ENCODE results near the gene KYNU. TPM values are rescaled to one million over a fixed set of nuclear protein-coding genes. Genes with fewer than 3 reads are reported as not detected.
A peak's percentile ranks its signal among the peaks of the same experiment; 100 is the strongest.

KYNU gene
- total and polyA plus RNA-seq, 2 of the 13 experiments (the other 11 are each of a cell fraction or from before 2014, with no cell fraction given), result 21.9 to 68.6 TPM

GRCh38 chr2:142857256-142858164 lies 20.0 kb upstream of the KYNU start (continued):
- no peak for TF ChIP-seq GLI4 (CRISPR knock-in tag; IDR thresholded peaks at IDR 0.05; ENCODE audit: borderline replicate concordance)
- TF ChIP-seq ZNF562 (CRISPR knock-in tag; IDR thresholded peaks at IDR 0.05; ENCODE audit: borderline replicate concordance), result no peak
- TF ChIP-seq ARID2 (CRISPR knock-in tag; IDR thresholded peaks at IDR 0.05; ENCODE audit: borderline replicate concordance), result no peak
- no peak for TF ChIP-seq FOXP1 (IDR thresholded peaks at IDR 0.05)
- TF ChIP-seq FOXP1 (CRISPR knock-in tag; IDR thresholded peaks at IDR 0.05), result peak; percentile 27; the same call in 1 of the 2 replicates
- TF ChIP-seq ZNF253 (CRISPR knock-in tag; IDR thresholded peaks at IDR 0.05; ENCODE audit: borderline replicate concordance), result no peak
- TF ChIP-seq NKX3-1 (CRISPR knock-in tag; IDR thresholded peaks at IDR 0.05), result no peak
- peak in 1 of 2 experiments; percentile 62; a peak in 1 of 4 replicates for TF ChIP-seq EP300 (IDR thresholded peaks at IDR 0.05; ENCODE audit: low read depth in 2 of 2, low read length in 2 of 2)
- TF ChIP-seq EP300 (CRISPR knock-in tag; IDR thresholded peaks at IDR 0.05; ENCODE audit: borderline replicate concordance), result no peak
- TF ChIP-seq ZNF564 (CRISPR knock-in tag; IDR thresholded peaks at IDR 0.05), result no peak
- TF ChIP-seq ZNF567 (CRISPR knock-in tag; IDR thresholded peaks at IDR 0.05; ENCODE audit: borderline replicate concordance), result no peak
- TF ChIP-seq ZNF335 (CRISPR knock-in tag; IDR thresholded peaks at IDR 0.05), result no peak
- no peak for TF ChIP-seq ZNF577 (CRISPR knock-in tag; IDR thresholded peaks at IDR 0.05; ENCODE audit: borderline replicate concordance, low read depth)
- no peak for TF ChIP-seq DPF2 (CRISPR knock-in tag; IDR thresholded peaks at IDR 0.05; ENCODE audit: borderline replicate concordance, low read depth)
- TF ChIP-seq AGO2 (optimal IDR thresholded peaks at IDR 0.05; ENCODE audit: low read depth, low read length), result no peak
- no peak for TF ChIP-seq ZNF83 (CRISPR knock-in tag; IDR thresholded peaks at IDR 0.05; ENCODE audit: borderline replicate concordance)
- TF ChIP-seq TBL1XR1 (IDR thresholded peaks at IDR 0.05; ENCODE audit: borderline replicate concordance, low read length, partially characterized antibody), result peak; percentile 22
- TF ChIP-seq FOXM1 (CRISPR knock-in tag; IDR thresholded peaks at IDR 0.05), result no peak
- 0 out of 2 replicates have a peak, but pooled peaks have one; percentile 9 for TF ChIP-seq CEBPG (CRISPR knock-in tag; IDR thresholded peaks at IDR 0.05)
- no peak for TF ChIP-seq ERF (CRISPR knock-in tag; IDR thresholded peaks at IDR 0.05)
- TF ChIP-seq FOXA3 (CRISPR knock-in tag; IDR thresholded peaks at IDR 0.05), result peak; percentile 10; the same call in 1 of the 2 replicates
- peak; percentile 61; the same call in 1 of the 2 replicates for TF ChIP-seq CEBPB (IDR thresholded peaks at IDR 0.05; ENCODE audit: borderline replicate concordance, low read depth, low read length)
- TF ChIP-seq ZFP90 (CRISPR knock-in tag; IDR thresholded peaks at IDR 0.05; ENCODE audit: borderline replicate concordance), result no peak

Data from HepG2 (cell line).